DMS114 treated with DMSO at 0.1 percent for 48 hours (cell line): ENCODE data around the gene PTPRU.
"Not testable (repeated sequence)": the region's sequence is repeated elsewhere in the genome, so short reads cannot be mapped to it uniquely, and the experiment has no call there.

Source experiments
- DNase-seq: peaks from one replicate; lab custom pipeline; 2025; ENCODE audit not compliant: unreplicated experiment; lab: John Stamatoyannopoulos, UW

PTPRU gene

GRCh38 chr1:29314685-29315084, 78.4 kb downstream of the PTPRU start:
- DNase-seq = not testable (repeated sequence)

GRCh38 chr1:29315262-29315661, 78.9 kb downstream of the PTPRU start:
- DNase-seq = no peak

GRCh38 chr1:29315876-29316275, 79.6 kb downstream of the PTPRU start:
- no peak for DNase-seq

GRCh38 chr1:29317063-29317915, 81.0 kb downstream of the PTPRU start:
- no peak for DNase-seq

- DNase-seq = no peak
Measured at GRCh38 chr1:29317916-29318530, 81.7 kb downstream of the PTPRU start.

- no peak for DNase-seq
Measured at GRCh38 chr1:29318724-29319123, 82.4 kb downstream of the PTPRU start.

- no peak for DNase-seq
Measured at GRCh38 chr1:29319300-29320110, 83.2 kb downstream of the PTPRU start.

GRCh38 chr1:29320156-29320940, 84.0 kb downstream of the PTPRU start:
- no peak for DNase-seq

- DNase-seq = no peak
Measured at GRCh38 chr1:29321176-29321575, 84.9 kb downstream of the PTPRU start.

- no peak for DNase-seq
Measured at GRCh38 chr1:29322147-29322694, 85.9 kb downstream of the PTPRU start.

GRCh38 chr1:29322861-29323585, 86.7 kb downstream of the PTPRU start:
- no peak for DNase-seq

- no peak for DNase-seq
Measured at GRCh38 chr1:29323636-29324035, 87.3 kb downstream of the PTPRU start.

GRCh38 chr1:29324202-29324601, 87.9 kb downstream of the PTPRU start:
- DNase-seq = no peak

GRCh38 chr1:29324771-29325351, 88.5 kb downstream of the PTPRU start:
- DNase-seq = no peak

- no peak for DNase-seq
Measured at GRCh38 chr1:29325675-29326074, 89.4 kb downstream of the PTPRU start.

GRCh38 chr1:29326123-29326522, 89.8 kb downstream of the PTPRU start:
- no peak for DNase-seq

- no peak for DNase-seq
Measured at GRCh38 chr1:29327223-29327935, 91.1 kb downstream of the PTPRU start.

GRCh38 chr1:29329022-29329775, 92.9 kb downstream of the PTPRU start:
- no peak for DNase-seq
